ENCODE measurements around the gene KIFC3.
"Not testable (repeated sequence)": the region's sequence is repeated elsewhere in the genome, so short reads cannot be mapped to it uniquely, and the experiment has no call there.

The KIFC3 gene

DNA sequence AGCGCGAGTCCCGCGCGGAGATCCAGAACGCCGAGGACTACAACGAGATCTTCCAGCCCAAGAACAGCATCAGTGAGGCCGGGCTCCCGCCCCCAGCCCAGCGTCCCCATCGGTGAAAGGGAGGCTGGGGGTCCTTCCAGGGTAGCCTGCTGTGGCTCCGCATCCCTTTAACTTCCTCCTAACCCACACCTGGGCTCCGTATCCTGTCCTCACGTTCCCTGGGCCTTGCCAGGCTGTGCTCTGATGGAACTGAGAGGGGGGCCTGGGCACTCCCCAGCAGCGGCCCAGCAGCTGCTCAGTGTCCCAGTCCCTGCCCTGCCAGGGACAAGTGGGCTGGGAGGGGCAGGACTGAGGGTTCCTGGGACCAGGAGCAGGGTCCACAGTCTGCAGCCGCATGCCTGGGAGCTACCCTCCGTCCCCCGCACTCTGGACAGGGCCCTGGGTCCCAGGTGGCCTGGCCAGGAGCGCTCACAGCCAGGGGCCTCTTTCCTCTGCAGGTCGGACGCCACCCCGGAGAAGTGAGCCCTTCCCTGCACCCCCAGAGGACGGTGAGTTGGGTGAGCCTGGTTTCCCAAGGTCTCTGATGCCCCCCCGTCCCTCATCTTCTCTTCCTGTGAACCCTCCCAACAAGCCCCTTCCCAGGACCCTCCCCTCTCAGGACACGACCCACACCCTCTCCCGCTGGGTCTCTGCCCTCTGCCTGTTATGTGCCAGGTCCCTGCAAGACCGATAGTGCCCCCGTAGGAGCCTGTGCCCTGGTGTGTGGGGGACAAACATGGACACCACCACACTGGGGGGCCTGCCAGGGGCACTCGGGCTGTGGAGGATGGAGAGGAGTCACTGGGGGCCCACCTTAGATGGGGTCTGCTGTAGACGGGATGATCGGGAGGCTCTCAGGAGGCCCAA is 48.6 kb downstream of the KIFC3 start:
- no peak for DNase-seq (ENCODE audit: low read depth in 2 of 2)

DNA sequence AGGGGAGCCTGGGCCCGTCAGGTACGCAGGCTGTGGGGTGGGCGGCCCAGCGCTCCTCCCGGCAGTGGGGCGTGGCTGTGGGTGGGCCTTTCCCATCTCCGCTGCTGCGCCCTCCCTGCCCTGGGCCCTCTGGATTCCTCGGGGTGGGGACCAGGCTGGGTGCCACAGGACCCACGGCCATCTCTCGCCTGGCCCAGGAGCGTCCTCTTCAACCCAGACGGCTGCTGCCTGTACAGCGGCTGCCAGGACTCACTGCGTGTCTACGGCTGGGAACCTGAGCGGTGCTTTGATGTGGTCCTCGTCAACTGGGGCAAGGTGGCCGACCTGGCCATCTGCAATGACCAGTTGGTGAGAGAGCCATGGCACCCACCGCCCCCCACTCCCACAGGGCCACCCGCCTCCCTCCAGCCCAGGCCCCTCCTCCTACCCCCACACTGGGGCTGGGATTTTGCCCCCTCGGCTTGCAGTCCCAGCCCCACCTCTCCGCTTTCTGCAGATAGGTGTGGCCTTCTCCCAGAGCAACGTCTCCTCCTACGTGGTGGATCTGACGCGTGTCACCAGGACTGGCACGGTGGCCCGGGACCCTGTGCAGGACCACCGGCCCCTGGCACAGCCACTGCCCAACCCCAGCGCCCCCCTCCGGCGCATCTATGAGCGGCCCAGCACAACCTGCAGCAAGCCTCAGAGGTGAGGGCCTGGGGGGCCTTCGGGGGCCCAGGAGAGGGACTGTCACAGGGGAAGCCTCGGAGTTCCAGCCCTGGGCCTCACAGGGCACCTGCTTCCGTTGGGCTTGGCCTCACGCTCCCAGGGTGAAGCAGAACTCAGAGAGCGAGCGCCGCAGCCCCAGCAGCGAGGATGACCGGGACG is 49.5 kb downstream of the KIFC3 start:
- no peak for DNase-seq (ENCODE audit: low read depth in 2 of 2)

DNA sequence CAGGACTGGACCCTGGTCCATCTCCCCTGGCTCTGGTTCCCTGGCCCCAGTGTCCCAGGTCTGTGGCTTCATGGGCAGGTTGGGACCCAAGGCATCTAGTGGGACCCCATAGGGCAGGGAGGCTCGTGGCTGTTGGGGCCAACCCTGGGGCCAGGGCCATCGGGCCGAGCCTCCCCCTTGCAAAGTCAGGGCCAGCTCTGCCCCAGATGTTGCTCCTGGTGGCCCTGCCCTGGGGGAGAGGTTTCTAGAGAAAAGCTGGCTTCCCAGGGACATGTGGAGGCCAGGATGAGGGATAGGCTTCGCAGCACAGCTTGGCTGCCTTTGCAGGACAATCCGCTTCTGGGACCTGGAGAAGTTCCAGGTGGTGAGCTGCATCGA is 50.1 kb downstream of the KIFC3 start:
- DNase-seq (ENCODE audit: low read depth in 2 of 2), result no peak

DNA sequence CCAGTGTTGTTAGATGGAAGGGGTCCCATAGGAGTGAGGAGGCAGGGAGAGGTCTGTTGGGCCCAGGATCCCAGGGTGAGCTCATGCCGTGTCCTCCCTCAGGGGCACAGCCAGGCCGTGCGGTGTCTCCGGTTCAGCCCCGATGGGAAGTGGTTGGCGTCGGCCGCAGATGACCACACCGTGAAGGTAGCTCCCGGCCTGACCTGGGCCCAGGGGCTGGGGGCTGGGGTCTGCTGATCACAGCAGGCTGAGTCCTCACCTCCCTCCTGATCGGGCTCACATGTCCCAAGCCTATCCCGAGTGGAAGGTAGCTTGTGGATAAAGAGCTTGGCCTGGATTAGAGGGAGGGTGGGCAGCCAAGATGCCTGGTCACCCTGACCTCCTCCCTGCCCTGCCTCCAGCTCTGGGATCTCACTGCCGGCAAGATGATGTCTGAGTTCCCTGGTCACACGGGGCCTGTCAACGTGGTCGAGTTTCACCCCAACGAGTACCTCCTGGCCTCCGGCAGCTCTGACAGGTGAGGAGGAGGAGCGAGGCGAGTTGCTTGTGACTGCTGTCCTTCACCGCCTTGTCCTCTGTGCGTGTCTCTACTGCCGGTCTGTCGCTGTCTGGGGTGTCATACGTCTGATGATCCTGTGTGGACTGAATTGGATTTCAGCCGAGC is 50.6 kb downstream of the KIFC3 start:
- no peak for DNase-seq (ENCODE audit: low read depth in 2 of 2)

DNA sequence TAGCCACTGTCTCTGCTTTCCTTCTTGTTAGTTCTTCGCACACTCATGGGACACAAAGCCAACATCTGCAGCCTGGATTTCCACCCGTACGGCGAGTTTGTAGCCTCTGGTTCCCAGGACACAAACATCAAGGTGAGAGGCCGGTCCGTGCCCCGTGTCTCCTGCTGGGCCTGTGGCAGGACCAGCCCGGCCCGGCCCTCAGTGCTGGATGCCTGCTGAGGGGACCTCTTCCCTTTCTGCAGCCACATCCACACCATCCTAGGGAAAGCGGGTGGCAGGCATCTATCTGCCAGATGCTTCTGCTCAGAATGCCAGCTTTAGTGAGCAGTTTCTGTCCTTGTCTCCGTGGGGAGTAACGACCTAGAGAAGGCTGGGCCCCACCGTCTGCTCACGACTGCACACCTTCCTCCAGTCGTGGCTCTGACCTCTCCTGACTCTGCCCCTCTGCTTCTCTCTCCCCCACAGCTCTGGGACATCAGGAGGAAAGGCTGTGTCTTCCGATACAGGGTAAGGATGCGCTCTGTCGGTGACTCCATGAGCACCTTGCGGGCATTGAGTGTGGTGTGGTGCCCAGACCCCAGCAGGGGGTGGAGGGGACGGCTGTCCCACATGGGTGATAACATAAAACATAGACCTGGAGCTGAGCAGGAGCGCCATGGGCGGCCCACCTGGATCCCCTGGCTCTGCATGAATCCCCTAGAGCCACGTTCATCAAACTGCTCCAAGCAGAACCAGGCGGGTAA is 51.3 kb downstream of the KIFC3 start:
- no peak for DNase-seq (ENCODE audit: low read depth in 2 of 2)

DNA sequence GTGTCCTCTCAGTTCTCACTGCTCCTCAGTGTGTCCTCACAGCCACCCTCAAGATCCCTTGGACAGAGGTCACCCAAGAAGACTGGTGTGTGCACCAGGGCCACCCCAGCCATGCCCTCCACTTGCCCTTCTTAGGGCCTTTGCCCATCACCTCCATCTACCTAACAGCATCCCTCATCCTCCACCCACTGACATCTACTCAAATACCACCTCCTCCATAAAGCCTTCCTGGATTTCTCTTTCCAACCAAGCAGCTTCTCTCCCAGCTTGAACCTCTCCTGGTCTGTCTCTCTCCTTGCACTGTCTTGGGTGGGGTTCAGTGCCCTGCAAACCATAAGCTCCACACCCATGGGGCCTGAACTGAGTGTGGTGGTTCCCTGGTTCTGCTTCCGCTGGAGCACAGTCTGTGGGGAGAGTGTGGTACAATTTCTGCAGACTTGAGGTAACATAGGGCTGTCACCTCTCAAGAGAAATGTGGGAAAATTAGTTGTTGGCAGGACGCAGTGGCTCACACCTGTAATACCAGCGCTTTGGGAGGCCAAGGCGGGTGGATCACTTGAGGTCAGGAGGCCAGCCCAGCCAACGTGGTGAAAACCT is 52.3 kb downstream of the KIFC3 start:
- no peak for DNase-seq (ENCODE audit: low read depth in 2 of 2)

DNA sequence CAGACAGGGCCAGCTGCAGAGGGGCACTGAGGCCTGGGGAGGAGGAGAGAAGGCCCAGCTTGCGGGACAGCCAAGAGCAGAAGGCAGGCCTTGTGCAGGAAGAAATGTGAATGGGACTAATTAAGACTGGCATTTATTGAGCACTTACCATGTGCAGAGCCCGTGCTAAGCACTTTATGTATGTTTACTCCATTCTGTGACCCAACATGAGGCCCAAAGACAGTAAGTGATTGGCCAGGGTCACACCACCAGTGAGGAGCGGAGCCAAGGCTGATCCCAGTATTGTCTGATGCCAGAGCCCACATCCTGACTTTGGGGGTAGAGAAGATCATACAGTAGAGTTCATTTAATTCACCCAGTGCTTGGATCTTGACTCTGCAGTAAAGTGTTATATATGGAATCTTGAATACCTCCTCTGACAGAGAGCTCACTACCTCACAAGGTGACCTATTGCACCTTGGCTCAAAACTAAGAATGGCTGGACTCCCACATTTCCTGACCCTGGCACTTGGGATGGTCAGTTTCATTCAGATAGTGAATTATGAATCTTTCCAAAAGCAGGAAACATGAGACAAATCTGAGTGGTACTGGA is 53.1 kb downstream of the KIFC3 start:
- no peak for DNase-seq (ENCODE audit: low read depth in 2 of 2)

DNA sequence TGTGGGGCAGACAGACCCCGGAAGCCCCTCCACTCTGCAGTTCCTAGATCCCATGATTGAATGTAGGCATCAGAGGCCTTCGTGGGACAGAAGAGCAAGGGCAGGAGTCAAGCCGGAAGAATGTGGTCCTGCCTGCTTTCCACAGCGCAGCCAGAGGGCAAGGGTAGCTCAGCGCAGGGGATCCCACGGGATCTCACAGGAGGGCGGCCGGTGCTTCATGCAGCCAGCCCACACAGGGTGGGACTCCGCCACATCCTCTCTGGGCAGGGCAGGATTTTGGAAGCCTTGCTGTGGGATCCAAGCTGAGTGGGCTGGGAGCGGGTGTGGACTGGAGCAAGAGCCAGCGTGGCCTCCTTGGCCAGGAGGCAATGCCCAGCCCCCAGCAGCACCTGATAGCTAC is 53.7 kb downstream of the KIFC3 start:
- DNase-seq (ENCODE audit: low read depth in 2 of 2), result no peak

DNA sequence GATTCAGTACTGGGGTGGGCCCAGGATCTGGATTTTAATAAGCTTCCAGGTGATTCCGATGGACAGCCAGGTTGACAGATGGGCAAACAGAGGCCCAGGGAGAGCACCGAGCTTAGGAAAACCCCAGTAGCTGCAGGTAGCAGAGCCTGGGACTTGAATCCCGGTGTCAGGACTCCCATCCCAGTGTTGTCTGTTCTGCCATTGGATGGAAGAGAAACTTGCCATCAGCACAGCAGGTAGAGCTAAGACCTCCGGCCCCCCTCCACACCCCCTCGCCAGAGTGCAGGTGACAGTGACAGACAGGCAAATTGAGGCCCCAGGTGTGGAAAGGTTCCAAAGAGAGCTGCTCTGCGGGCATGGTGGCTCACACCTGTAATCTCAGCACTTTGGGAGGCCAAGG is 54.3 kb downstream of the KIFC3 start:
- no peak for DNase-seq (ENCODE audit: low read depth in 2 of 2)

DNA sequence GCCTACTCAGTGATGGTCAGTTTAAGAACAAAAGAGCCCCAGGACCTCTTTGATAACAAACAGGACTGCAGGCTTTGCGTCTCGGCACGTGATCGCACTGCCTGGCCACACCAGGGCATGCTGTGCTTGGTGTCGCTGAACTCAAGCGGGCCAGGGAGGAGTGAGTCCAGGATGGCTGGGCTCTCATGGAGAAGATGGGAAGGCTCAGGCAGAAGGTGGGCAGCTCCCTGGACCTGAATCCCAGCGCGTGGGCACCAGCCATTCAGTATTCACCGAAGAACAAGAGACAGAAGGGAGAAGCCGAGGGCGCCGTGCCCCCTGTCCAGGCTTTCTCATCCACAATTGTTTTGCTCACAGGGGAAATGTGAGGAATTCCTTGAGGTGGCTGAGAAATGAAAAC is 54.8 kb downstream of the KIFC3 start:
- no peak for DNase-seq (ENCODE audit: low read depth in 2 of 2)

DNA sequence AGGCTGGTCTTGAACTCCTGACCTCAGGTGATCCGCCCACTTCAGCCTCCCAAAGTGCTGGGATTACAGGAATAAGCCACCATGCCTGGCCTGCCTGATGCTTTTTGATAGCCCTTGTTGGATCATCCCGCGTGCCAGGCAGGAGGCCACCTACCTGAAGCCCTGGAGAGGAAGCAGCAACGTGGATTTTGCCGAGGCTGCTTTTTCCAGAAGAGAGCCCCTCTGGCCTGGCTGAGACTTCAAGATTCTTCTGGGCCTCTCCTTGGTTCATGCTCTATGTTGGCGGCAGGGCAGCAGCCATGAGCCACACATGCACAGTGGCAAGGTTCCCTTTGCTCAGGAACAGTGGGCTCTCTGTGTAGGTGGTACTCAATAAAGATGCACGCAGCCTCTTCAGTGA is 55.2 kb downstream of the KIFC3 start:
- no peak for DNase-seq (ENCODE audit: low read depth in 2 of 2)

DNA sequence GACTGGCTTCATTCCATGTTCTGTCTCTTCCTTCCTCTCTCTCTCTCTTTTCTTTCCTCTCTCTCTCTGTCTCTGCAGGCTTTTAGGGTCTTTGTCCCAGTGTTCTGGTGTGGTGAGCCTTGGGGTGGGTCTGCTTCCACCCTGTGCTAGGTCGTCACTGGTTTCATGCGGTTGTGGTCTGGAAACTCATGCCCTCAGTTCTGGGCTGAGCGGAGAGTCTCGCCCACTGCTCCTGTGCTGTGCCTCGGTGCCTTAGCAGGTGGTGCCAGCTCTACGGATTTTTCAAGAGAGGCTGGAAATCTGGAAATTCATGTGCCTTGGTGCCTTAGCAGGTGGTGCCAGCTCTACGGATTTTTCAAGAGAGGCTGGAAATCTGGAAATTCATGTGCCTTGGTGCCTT is 56.0 kb downstream of the KIFC3 start:
- not testable (repeated sequence) for DNase-seq (ENCODE audit: low read depth in 2 of 2)

DNA sequence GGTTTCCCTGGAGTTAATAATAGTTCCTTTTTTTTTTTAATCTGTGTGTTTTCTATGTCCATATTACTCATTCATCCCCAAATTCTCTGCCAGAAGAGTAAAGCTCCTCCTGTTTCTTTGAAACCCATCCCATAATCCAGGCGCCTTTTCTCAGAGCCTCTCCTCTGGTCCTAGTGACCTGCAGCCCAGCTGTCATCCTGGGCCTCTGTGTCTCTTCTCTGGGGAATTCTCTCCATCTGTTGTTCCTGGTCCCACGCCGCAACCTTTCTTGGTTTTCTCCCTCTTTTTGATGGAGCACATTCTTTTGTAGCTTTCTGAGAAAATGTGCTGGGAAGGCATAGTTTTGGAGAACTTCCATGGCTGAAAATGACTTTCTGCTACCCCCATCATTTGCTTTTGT is 56.5 kb downstream of the KIFC3 start:
- DNase-seq (ENCODE audit: low read depth in 2 of 2), result no peak

DNA sequence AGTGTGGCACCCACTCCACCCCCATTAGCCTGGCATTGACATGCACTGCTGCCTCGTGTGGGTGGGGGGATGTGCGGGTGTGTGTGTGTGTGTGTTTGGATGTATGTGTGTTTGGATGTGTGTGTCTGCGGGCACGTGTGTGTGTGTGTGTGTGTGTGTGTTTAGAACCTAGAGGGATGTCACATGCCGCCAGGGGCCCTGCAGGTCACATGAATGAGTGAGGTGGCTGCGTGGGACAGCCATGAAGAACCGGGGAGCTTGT is 57.7 kb downstream of the KIFC3 start:
- no peak for DNase-seq (ENCODE audit: low read depth in 2 of 2)

DNA sequence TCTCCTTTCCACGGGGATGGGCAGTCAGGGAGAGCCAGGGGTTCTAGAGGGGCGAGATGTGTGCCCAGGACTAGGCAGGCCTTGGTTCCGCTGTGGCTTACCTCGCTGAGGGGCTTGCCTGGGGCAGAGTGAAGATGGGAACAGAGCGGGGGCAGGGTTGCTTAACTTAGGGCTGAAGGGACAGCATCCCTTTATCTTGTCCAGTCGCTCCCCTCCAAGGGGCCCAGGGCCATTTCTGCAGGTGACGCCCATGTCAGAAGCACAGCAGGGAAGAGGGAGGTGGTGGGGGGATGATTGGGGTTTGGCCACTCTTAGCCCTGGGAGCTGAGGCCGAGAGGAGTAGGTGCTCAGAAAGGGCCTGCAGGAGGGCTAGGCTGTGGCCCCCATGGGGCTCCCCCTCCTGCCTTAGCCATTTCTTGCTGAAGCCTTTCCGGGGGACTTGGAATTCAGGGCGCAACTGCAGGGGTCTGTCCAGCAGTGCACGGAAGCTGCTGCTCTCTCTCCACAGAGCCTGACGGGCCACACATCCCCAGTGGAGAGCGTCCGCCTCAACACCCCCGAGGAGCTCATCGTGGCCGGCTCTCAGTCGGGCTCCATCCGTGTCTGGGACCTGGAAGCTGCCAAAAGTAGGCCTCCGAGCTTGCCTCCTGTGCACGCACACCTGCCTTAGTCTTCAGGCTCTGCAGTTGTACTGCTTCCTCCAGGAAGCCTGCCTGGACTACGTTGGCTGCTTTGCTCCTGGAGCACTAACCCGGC is 58.2 kb downstream of the KIFC3 start:
- DNase-seq (ENCODE audit: low read depth in 2 of 2), result no peak

DNA sequence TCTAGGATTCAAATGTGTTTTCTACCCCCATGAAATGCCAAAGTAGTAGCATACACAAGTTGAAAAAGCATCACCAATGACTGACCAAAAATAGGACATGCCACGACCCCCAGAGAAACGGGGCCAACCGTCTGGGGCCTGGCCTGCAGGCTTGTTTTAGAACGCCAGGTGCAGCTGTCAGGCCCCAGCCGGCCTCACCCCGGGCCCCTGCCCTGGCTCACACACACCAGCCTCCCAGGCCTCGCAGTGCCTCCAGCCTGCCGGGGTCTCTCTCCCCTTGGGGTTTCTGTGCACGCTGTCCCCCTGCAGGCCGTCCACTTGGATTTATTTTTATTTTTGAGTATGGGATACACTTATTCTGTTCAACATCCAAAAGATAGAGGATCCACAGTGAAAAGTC is 58.8 kb downstream of the KIFC3 start:
- DNase-seq (ENCODE audit: low read depth in 2 of 2), result no peak

DNA sequence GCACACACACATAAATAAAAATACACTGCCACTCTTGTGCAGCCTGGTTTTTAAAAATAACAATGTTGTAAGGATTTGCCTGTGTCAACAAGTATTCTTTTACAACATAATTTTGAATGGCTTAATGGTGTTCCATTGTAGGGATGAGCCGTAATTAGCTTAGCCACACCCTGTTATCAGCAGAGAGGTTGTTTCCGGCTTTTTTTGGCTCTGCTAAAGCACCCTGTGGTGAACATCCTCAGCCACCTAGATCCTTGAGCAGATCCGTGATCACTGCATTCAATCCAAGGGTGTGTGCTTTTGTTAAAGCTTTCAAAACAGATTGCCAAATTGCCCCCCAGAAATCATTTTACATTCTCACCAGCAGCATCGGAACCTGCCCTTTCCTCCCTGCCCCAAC is 59.7 kb downstream of the KIFC3 start:
- DNase-seq (ENCODE audit: low read depth in 2 of 2), result no peak

DNA sequence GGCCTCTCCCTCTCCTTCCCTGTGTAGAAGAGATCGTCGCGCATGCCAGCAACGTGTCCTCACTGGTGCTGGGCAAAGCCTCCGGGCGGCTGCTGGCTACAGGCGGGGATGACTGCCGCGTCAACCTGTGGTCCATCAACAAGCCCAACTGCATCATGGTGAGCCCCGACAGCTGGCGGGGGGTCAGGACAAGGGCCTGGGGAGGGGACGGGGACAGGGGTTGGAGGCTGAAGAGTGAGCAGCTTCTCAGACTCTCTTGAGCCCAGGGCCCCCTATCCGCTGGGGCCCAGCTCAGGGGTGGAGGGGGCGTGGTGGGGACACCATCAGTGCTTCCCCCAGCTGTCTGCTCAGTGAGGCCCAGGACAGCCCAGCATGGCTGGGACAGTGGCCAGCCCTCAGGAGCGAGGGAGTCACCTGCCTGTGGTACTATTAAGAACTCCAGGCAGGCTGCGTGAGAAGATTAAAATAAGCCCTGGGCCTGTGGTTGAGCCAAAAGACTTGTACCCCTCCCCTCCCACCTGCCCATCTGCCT is 60.6 kb downstream of the KIFC3 start:
- DNase-seq (ENCODE audit: low read depth in 2 of 2), result no peak

DNA sequence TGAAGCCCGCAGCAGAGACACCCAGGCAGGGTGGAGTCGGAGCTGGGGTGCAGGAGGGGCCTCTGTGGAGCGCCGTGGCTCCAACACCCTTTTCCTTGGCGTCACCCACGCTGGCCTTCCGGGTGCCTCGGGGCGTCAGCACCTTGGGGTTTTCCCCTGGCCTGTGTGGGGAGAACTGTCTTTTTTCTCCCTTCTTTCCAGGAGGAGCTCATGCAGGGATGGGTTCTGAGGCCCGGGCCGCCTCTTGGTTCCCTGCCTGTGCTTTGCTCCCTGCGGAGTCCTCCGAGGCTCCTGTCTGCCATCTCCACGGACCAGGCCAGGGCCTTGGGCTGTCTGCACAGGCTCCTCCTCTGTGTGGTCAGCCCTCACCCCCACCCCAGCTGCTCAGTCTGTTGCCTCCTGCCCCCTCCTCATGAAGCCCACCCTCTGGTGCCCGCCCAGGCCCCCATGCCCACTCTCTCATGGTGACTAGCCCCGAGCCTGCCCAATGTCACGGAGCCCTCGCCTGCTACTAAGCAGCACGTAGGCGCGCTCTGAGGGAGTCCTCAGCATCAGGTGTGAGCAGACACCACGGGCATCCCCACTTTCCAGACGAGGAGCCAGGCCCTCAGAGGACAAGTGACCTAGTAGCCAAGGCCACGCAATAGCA is 61.7 kb downstream of the KIFC3 start:
- no peak for DNase-seq (ENCODE audit: low read depth in 2 of 2)
